GM12874 (cell line): Measurements from ENCODE around the gene MYLK4.

Source experiments
- CTCF ChIP-seq: IDR thresholded peaks from 2 replicates; pipeline ENCODE4 v1.5.1; 2011; ENCODE audit warnings: low read depth, mild to moderate bottlenecking, control low read depth, low read length, moderate library complexity; ENCODE audit not compliant: insufficient read depth

Gene MYLK4

GRCh38 chr6:2706558-2706957 lies 44.2 kb downstream of the MYLK4 start:
- no peak for TF ChIP-seq CTCF

DNA sequence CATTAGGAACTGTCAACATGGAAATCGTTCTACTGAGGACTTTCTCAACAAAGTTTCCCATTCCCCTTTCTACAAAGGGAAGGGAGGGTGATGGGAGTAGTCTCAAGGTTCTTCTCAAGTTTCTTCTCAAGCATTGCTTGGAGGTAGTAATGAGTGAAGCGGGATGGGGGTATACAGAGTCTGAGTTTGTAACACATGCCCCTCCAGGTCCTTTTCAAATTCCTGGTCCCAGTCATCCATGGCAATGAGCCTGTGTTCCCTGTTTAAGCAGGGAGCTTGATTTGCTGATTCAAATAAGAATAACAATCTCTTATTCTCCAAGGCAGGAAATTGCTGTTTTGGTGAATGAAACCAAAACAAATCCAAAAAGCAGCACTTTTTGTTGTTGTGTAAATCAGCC lies 45.5 kb downstream of the MYLK4 start:
- TF ChIP-seq CTCF: no peak

DNA sequence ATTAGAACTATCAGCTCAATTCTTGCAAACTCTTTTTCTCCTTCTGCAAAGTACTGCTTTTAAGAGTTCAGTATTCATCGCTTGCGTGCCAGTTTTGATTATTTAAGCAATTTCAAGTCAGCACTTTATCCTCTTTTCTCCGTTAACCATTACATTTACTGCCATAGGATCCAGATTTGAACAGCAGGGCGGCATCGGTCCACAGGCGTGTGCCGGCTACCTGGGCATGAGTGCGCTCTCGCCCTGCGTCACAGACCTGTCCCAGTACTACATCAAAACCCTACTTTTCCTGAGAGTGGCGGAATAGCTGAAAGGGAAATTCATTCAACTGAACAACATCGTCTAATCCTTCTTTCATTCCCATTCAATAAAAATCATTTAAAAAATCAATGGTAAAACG lies 53.4 kb downstream of the MYLK4 start:
- no peak for TF ChIP-seq CTCF

- TF ChIP-seq CTCF: no peak
Measured at GRCh38 chr6:2695454-2696095, 55.1 kb downstream of the MYLK4 start.

DNA sequence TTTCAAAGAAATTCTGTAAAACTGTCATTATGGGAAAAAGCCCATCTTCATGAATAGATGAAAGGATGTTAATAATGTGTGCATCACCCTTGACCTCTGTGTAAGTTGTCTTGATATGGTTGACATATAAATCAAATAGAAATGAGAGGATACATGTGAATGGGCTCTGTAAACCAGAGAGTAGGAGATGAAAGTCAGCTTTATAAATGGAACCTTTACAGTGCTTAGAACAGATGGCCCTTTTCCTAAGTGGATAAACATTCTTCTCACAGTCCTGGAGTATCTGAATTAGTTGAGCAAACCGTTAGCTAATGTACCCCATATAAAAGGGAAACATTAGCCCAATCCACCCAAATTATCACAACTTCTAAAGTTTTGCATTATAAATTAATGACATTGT lies 57.5 kb downstream of the MYLK4 start:
- no peak for TF ChIP-seq CTCF

- no peak for TF ChIP-seq CTCF
Measured at GRCh38 chr6:2688401-2689064, 62.2 kb downstream of the MYLK4 start.

DNA sequence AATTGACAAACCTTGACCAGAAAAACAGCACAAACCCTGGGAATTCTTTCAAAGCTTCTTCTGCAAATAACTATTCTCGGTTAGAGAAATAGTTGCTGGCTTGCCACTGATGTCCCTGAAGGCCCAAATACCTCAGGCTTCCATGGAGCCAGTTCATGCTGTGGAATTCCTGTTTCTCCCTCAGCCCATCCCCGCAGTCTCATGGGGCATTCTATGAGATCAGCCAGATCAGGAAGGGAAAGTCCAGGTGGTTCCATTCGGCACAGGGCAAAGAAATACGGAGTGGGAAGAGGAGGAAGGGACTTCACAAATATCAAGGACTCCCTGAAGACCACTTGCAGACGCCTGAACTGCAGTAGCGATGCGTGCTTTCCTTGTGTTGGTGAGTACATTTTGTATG lies 63.3 kb downstream of the MYLK4 start:
- no peak for TF ChIP-seq CTCF

- TF ChIP-seq CTCF: no peak
Measured at GRCh38 chr6:2686515-2686914, 64.2 kb downstream of the MYLK4 start.
